ENCODE results near the gene HCAR3.
"Not testable (repeated sequence)": the region's sequence is repeated elsewhere in the genome, so short reads cannot be mapped to it uniquely, and the experiment has no call there.

The HCAR3 gene

DNA sequence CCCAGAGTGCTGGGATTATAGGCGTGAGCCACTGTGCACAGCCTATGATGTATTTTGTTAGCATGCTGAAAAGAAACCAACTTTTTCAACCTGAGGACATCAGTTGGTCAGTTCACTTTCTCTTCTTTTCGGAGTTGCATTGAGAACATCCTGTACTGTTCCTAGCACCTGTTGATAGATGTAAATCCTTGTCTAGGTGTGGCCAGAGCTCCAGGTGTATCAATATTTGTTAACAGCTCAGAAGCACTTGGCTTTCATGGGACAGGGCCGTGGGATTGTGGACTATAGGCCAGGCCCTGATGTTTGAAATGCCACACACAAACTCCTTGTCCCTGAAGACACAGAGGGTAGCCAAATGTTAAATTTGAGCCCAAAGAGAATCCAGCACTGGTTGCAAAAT lies 28.3 kb downstream of the HCAR3 start:
- H3K79me2 ChIP-seq (ENCODE audit: control insufficient read depth, insufficient read depth, low read length): no peaks in the 10 kb centered on the region
- no peak overlapping the region for H3K23ac ChIP-seq (ENCODE audit: low read length)
- H3K27me3 ChIP-seq (ENCODE audit: insufficient read depth, low read length, poor library complexity): no peaks in the 10 kb centered on the region
- H2BK120ac ChIP-seq (ENCODE audit: low read depth, low read length): no peak overlapping the region
- H3K18ac ChIP-seq (ENCODE audit: low read length): no peak overlapping the region
- H2BK15ac ChIP-seq (replicated peaks; ENCODE audit: low read depth): no peak overlapping the region
- H3K4me2 ChIP-seq (ENCODE audit: low read length): no peak overlapping the region
- H2BK5ac ChIP-seq (ENCODE audit: low read length): no peak overlapping the region
- H3K4me1 ChIP-seq (ENCODE audit: control insufficient read depth, low read depth, low read length): no peaks in the 10 kb centered on the region
- no peak overlapping the region for H3K4ac ChIP-seq (ENCODE audit: low read depth, low read length)
- no CpG with 5 or more reads among the region's 3 CpGs for WGBS (ENCODE audit: extremely low coverage, insufficient coverage, low lambda C conversion rate)
- no peak overlapping the region for H2AK5ac ChIP-seq (ENCODE audit: low read length)
- no peak overlapping the region for H4K8ac ChIP-seq (ENCODE audit: low read depth, low read length)
- no peak overlapping the region for H4K5ac ChIP-seq (ENCODE audit: low read length)
- no peaks in the 10 kb centered on the region for H3K79me1 ChIP-seq (ENCODE audit: low read length)
- H3K27ac ChIP-seq (ENCODE audit: low read depth, low read length): no peak overlapping the region
- H3K9ac ChIP-seq (ENCODE audit: low read length): no peak overlapping the region
- no peaks in the 10 kb centered on the region for H3K36me3 ChIP-seq (ENCODE audit: control insufficient read depth, insufficient read depth, low read length)
- DNase-seq: no peak
- H3K56ac ChIP-seq (ENCODE audit: low read length): no peak overlapping the region
- no peak overlapping the region for H3K4me3 ChIP-seq (ENCODE audit: low read length)

DNA sequence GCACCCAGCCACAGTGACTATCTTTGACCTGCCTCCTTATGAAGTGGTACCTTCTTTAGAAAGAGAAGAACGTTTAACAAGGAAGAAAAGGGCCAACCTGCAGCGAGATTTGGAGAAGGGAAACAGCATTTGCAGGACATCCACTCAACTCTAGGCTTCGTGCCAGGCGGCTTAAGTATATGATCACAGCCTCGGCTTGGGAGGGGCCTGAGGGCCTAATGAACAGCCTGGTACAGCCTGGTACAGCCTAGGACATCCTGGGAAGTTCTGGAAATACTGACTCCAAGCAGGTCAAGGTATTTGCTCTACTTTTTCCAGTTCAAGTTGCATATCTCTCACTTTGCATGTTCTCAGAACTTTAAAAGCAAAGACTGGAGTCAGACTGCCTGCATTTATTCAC lies 29.5 kb downstream of the HCAR3 start:
- Histone ChIP-seq H2BK120ac (ENCODE audit: low read depth, low read length) (no peak overlapping the region), H3K27ac (ENCODE audit: low read depth, low read length) (no peak overlapping the region), H4K5ac (ENCODE audit: low read length) (no peak overlapping the region), H3K4ac (ENCODE audit: low read depth, low read length) (no peak overlapping the region), H3K23ac (ENCODE audit: low read length) (no peak overlapping the region), H2AK5ac (ENCODE audit: low read length) (no peak overlapping the region), H3K79me1 (ENCODE audit: low read length) (no peaks in the 10 kb centered on the region), H3K4me2 (ENCODE audit: low read length) (no peak overlapping the region), H3K9ac (ENCODE audit: low read length) (no peak overlapping the region), H3K56ac (ENCODE audit: low read length) (no peak overlapping the region), H4K8ac (ENCODE audit: low read depth, low read length) (no peak overlapping the region), H3K18ac (ENCODE audit: low read length) (no peak overlapping the region), H3K27me3 (ENCODE audit: insufficient read depth, low read length, poor library complexity) (no peaks in the 10 kb centered on the region), H3K4me1 (ENCODE audit: control insufficient read depth, low read depth, low read length) (no peaks in the 10 kb centered on the region), H2BK5ac (ENCODE audit: low read length) (no peak overlapping the region), H3K36me3 (ENCODE audit: control insufficient read depth, insufficient read depth, low read length) (no peaks in the 10 kb centered on the region), H3K4me3 (ENCODE audit: low read length) (no peak overlapping the region), H3K79me2 (ENCODE audit: control insufficient read depth, insufficient read depth, low read length) (no peaks in the 10 kb centered on the region), H2BK15ac (replicated peaks; ENCODE audit: low read depth) (no peak overlapping the region)
- no peak for DNase-seq
- WGBS (ENCODE audit: extremely low coverage, insufficient coverage, low lambda C conversion rate): no CpG with 5 or more reads among the region's 5 CpGs

DNA sequence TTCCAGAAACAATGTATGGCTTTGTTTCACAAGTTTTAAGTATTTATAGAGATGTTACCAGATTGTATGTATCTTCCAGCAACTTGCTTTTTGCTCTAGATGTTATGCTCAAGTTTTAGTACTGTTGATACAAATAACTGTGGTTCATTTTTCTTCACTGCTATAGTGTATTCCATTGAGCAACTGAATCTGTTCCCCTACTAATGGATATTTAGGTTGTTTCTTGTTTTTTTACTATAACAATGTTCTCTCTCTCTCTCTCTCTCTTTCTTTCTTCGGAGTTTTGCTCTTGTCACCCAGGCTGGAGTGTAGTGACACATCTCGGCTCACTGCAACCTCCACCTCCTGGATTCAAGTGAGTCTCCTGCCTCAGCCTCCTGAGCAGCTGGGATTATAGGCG lies 30.1 kb downstream of the HCAR3 start:
- no peak overlapping the region for H3K56ac ChIP-seq (ENCODE audit: low read length)
- no peak overlapping the region for H2AK5ac ChIP-seq (ENCODE audit: low read length)
- no peak overlapping the region for H3K4me2 ChIP-seq (ENCODE audit: low read length)
- no peak overlapping the region for H4K8ac ChIP-seq (ENCODE audit: low read depth, low read length)
- H3K27ac ChIP-seq (ENCODE audit: low read depth, low read length): no peak overlapping the region
- no peak overlapping the region for H3K9ac ChIP-seq (ENCODE audit: low read length)
- H3K79me1 ChIP-seq (ENCODE audit: low read length): no peaks in the 10 kb centered on the region
- no peak overlapping the region for H3K4me3 ChIP-seq (ENCODE audit: low read length)
- H2BK120ac ChIP-seq (ENCODE audit: low read depth, low read length): no peak overlapping the region
- H2BK5ac ChIP-seq (ENCODE audit: low read length): no peak overlapping the region
- no peak overlapping the region for H3K18ac ChIP-seq (ENCODE audit: low read length)
- no CpG with 5 or more reads among the region's 3 CpGs for WGBS (ENCODE audit: extremely low coverage, insufficient coverage, low lambda C conversion rate)
- H3K79me2 ChIP-seq (ENCODE audit: control insufficient read depth, insufficient read depth, low read length): no peaks in the 10 kb centered on the region
- no peak overlapping the region for H4K5ac ChIP-seq (ENCODE audit: low read length)
- no peaks in the 10 kb centered on the region for H3K4me1 ChIP-seq (ENCODE audit: control insufficient read depth, low read depth, low read length)
- H3K23ac ChIP-seq (ENCODE audit: low read length): no peak overlapping the region
- DNase-seq: no peak
- no peak overlapping the region for H2BK15ac ChIP-seq (replicated peaks; ENCODE audit: low read depth)
- no peaks in the 10 kb centered on the region for H3K36me3 ChIP-seq (ENCODE audit: control insufficient read depth, insufficient read depth, low read length)
- no peak overlapping the region for H3K4ac ChIP-seq (ENCODE audit: low read depth, low read length)
- H3K27me3 ChIP-seq (ENCODE audit: insufficient read depth, low read length, poor library complexity): no peaks in the 10 kb centered on the region

DNA sequence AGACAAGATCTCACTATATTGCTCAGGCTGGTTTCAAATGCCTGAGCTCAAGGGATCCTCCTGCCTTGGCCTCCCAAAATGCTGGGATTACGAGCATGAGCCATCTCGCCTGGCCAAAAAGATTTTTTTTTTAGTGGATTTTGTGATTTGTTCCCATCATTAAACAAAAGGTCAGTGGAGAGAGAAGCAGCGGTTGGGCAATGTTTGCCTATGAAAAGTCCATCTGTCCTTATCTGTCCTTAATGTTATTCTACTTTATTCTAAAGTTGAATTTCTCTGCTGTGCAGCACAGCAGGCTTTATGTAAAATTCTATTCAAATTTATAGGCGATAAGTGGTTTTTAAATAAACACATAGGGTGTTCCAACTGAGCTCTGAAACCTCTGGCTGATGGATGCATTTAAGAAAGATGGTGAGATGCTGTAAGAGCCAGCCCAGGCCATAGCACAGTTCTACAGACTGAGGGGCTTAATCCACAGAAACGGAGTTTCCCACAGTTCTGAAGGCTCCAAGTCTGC lies 32.3 kb downstream of the HCAR3 start:
- no peak overlapping the region for H2BK5ac ChIP-seq (ENCODE audit: low read length)
- no peak overlapping the region for H3K4me2 ChIP-seq (ENCODE audit: low read length)
- no peaks in the 10 kb centered on the region for H3K79me2 ChIP-seq (ENCODE audit: control insufficient read depth, insufficient read depth, low read length)
- H3K23ac ChIP-seq (ENCODE audit: low read length): no peak overlapping the region
- no peak overlapping the region for H3K4me3 ChIP-seq (ENCODE audit: low read length)
- no peak overlapping the region for H3K9ac ChIP-seq (ENCODE audit: low read length)
- WGBS (ENCODE audit: extremely low coverage, insufficient coverage, low lambda C conversion rate): no CpG with 5 or more reads among the region's 5 CpGs
- no peak overlapping the region for H4K5ac ChIP-seq (ENCODE audit: low read length)
- no peak overlapping the region for H4K8ac ChIP-seq (ENCODE audit: low read depth, low read length)
- no peaks in the 10 kb centered on the region for H3K36me3 ChIP-seq (ENCODE audit: control insufficient read depth, insufficient read depth, low read length)
- no peaks in the 10 kb centered on the region for H3K27me3 ChIP-seq (ENCODE audit: insufficient read depth, low read length, poor library complexity)
- no peaks in the 10 kb centered on the region for H3K79me1 ChIP-seq (ENCODE audit: low read length)
- no peak overlapping the region for H3K27ac ChIP-seq (ENCODE audit: low read depth, low read length)
- no peak overlapping the region for H2BK120ac ChIP-seq (ENCODE audit: low read depth, low read length)
- H2AK5ac ChIP-seq (ENCODE audit: low read length): no peak overlapping the region
- no peak overlapping the region for H3K56ac ChIP-seq (ENCODE audit: low read length)
- H2BK15ac ChIP-seq (replicated peaks; ENCODE audit: low read depth): no peak overlapping the region
- no peak overlapping the region for H3K4ac ChIP-seq (ENCODE audit: low read depth, low read length)
- H3K18ac ChIP-seq (ENCODE audit: low read length): no peak overlapping the region
- no peak for DNase-seq
- H3K4me1 ChIP-seq (ENCODE audit: control insufficient read depth, low read depth, low read length): no peaks in the 10 kb centered on the region

DNA sequence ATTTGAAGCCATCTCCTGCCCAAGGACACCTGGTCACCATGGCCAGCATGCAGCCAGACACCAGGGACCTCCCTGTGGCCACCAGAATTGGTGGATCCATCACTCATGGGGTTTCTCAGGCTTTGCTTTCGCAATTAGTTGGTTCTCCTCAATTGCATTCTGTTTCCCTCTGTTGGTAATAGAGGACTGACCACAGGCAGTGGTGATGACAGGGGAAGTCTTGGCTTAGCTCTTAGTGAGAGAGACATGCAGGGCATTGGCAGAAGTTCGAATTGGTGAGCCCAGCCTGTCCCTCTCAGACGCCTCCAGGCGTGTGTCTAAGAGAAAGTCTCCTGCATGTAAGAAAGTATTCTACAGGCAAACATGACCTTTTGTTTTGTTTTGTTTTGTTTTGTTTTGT lies 34.8 kb downstream of the HCAR3 start:
- no peak overlapping the region for H3K56ac ChIP-seq (ENCODE audit: low read length)
- no peaks in the 10 kb centered on the region for H3K27me3 ChIP-seq (ENCODE audit: insufficient read depth, low read length, poor library complexity)
- no peaks in the 10 kb centered on the region for H3K79me1 ChIP-seq (ENCODE audit: low read length)
- no peak overlapping the region for H2BK15ac ChIP-seq (replicated peaks; ENCODE audit: low read depth)
- H3K27ac ChIP-seq (ENCODE audit: low read depth, low read length): no peak overlapping the region
- H3K23ac ChIP-seq (ENCODE audit: low read length): no peak overlapping the region
- H3K9ac ChIP-seq (ENCODE audit: low read length): no peak overlapping the region
- H3K18ac ChIP-seq (ENCODE audit: low read length): no peak overlapping the region
- no CpG with 5 or more reads among the region's 4 CpGs for WGBS (ENCODE audit: extremely low coverage, insufficient coverage, low lambda C conversion rate)
- no peak overlapping the region for H2BK5ac ChIP-seq (ENCODE audit: low read length)
- H3K4ac ChIP-seq (ENCODE audit: low read depth, low read length): no peak overlapping the region
- H4K8ac ChIP-seq (ENCODE audit: low read depth, low read length): no peak overlapping the region
- H4K5ac ChIP-seq (ENCODE audit: low read length): no peak overlapping the region
- H2BK120ac ChIP-seq (ENCODE audit: low read depth, low read length): no peak overlapping the region
- peaks cover 1% of the 10 kb centered on the region for H3K4me1 ChIP-seq (ENCODE audit: control insufficient read depth, low read depth, low read length)
- H3K4me3 ChIP-seq (ENCODE audit: low read length): no peak overlapping the region
- no peak for DNase-seq
- H3K36me3 ChIP-seq (ENCODE audit: control insufficient read depth, insufficient read depth, low read length): no peaks in the 10 kb centered on the region
- H3K79me2 ChIP-seq (ENCODE audit: control insufficient read depth, insufficient read depth, low read length): no peaks in the 10 kb centered on the region
- no peak overlapping the region for H2AK5ac ChIP-seq (ENCODE audit: low read length)
- H3K4me2 ChIP-seq (ENCODE audit: low read length): no peak overlapping the region

DNA sequence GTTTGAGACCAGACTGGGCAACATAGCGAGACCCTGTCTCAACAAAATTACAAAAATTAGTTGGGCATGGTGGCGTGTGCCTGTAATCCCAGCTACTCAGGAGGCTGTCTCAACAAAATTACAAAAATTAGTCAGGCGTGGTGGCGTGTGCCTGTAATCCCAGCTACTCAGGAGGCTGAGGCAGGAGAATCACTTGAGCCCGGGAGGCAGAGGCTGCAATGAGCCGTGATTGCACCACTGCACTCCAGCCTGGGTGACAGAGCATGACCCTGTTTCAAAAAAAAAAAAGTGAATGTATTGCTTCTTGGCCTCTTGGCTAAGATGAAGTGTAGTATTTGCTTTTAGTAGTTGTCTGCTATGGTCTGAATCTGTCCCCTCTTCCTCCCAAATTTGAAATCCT lies 35.6 kb downstream of the HCAR3 start:
- H3K79me2 ChIP-seq (ENCODE audit: control insufficient read depth, insufficient read depth, low read length); H4K8ac ChIP-seq (ENCODE audit: low read depth, low read length); H2BK120ac ChIP-seq (ENCODE audit: low read depth, low read length); H3K23ac ChIP-seq (ENCODE audit: low read length); H3K79me1 ChIP-seq (ENCODE audit: low read length); H2BK15ac ChIP-seq (replicated peaks; ENCODE audit: low read depth); H3K18ac ChIP-seq (ENCODE audit: low read length); H3K9ac ChIP-seq (ENCODE audit: low read length); H3K27me3 ChIP-seq (ENCODE audit: insufficient read depth, low read length, poor library complexity); H3K4me2 ChIP-seq (ENCODE audit: low read length); H3K4me3 ChIP-seq (ENCODE audit: low read length); H3K56ac ChIP-seq (ENCODE audit: low read length); H3K4ac ChIP-seq (ENCODE audit: low read depth, low read length); H2AK5ac ChIP-seq (ENCODE audit: low read length); H2BK5ac ChIP-seq (ENCODE audit: low read length); H3K4me1 ChIP-seq (ENCODE audit: control insufficient read depth, low read depth, low read length); H3K27ac ChIP-seq (ENCODE audit: low read depth, low read length); H4K5ac ChIP-seq (ENCODE audit: low read length); H3K36me3 ChIP-seq (ENCODE audit: control insufficient read depth, insufficient read depth, low read length); DNase-seq: not testable (repeated sequence)
- WGBS (ENCODE audit: extremely low coverage, insufficient coverage, low lambda C conversion rate): no CpG with 5 or more reads among the region's 6 CpGs
